Parathyroid adenoma (tissue), 2 donors: ENCODE data around the gene PRELID2.

ENCODE experiments used
- H2AFZ ChIP-seq: fragments of 300-600 bp; sonication (generic); one replicate; pipeline ENCODE4 v1.7.0; 2017; ENCODE audit warnings: antibody characterized with exemption, mild to moderate bottlenecking
- H3K27ac ChIP-seq: fragments of 300-600 bp; sonication (generic); one replicate; pipeline ENCODE4 v1.7.0; 2017
- H3K27me3 ChIP-seq: fragments of 300-600 bp; sonication (generic); one replicate; pipeline ENCODE4 v1.7.0; 2017; ENCODE audit warnings: low read length; ENCODE audit not compliant: control insufficient read depth, insufficient read depth
- H3K36me3 ChIP-seq: fragments of 300-600 bp; sonication (generic); one replicate; pipeline ENCODE4 v1.7.0; 2017; ENCODE audit warnings: low read length; ENCODE audit not compliant: control insufficient read depth, insufficient read depth
- H3K4me1 ChIP-seq: fragments of 300-600 bp; sonication (generic); one replicate; pipeline ENCODE4 v1.7.0; 2017; ENCODE audit warnings: control low read depth
- H3K4me2 ChIP-seq: fragments of 300-600 bp; sonication (generic); one replicate; pipeline ENCODE4 v1.7.0; 2017; ENCODE audit warnings: low read length
- H3K4me3 ChIP-seq: fragments of 300-600 bp; sonication (generic); one replicate; pipeline ENCODE4 v1.7.0; 2017; ENCODE audit warnings: low read depth, low read length
- H3K79me2 ChIP-seq: fragments of 300-600 bp; sonication (generic); one replicate; pipeline ENCODE4 v1.7.0; 2017; ENCODE audit warnings: control low read depth
- H3K9ac ChIP-seq: fragments of 300-600 bp; sonication (generic); one replicate; pipeline ENCODE4 v1.7.0; 2017; ENCODE audit warnings: mild to moderate bottlenecking
- H3K9me3 ChIP-seq: fragments of 300-600 bp; sonication (generic); one replicate; pipeline ENCODE4 v1.7.0; 2017; ENCODE audit warnings: low read length; ENCODE audit not compliant: control insufficient read depth
- TF ChIP-seq, protein P1 (sequence below): fragments of 300-600 bp; sonication (generic); IDR thresholded peaks from one replicate; pipeline ENCODE4 v1.7.0; 2017; ENCODE audit warnings: antibody characterized with exemption, mild to moderate bottlenecking
- donor health status: primary hyperparathyroidism.

Gene PRELID2

DNA sequence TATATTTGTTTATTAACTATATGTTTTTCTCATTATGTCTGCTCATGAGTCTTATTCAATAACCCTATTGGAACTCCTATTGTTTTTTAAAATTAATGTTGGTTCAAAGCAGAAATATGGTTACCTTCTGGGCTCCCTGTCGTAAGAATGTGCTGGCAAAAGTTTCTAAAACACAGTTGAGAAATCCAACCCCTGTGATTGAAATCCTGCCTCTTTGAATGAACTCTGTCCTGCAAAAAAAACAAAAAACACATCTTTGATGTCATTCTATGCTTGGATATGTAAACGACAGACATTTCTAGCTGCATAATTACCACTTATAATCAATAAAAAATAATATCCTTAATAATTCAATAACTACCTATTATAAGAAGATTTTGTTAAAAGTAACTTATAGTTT, 38.8 kb downstream of the PRELID2 start:
- no peak overlapping the region for H3K9ac ChIP-seq
- TF ChIP-seq, protein P1, sequence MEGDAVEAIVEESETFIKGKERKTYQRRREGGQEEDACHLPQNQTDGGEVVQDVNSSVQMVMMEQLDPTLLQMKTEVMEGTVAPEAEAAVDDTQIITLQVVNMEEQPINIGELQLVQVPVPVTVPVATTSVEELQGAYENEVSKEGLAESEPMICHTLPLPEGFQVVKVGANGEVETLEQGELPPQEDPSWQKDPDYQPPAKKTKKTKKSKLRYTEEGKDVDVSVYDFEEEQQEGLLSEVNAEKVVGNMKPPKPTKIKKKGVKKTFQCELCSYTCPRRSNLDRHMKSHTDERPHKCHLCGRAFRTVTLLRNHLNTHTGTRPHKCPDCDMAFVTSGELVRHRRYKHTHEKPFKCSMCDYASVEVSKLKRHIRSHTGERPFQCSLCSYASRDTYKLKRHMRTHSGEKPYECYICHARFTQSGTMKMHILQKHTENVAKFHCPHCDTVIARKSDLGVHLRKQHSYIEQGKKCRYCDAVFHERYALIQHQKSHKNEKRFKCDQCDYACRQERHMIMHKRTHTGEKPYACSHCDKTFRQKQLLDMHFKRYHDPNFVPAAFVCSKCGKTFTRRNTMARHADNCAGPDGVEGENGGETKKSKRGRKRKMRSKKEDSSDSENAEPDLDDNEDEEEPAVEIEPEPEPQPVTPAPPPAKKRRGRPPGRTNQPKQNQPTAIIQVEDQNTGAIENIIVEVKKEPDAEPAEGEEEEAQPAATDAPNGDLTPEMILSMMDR = no peak
- no peaks in the 10 kb centered on the region for H3K9me3 ChIP-seq
- no peak overlapping the region for H3K27ac ChIP-seq
- no peak overlapping the region for H3K4me2 ChIP-seq
- no peaks in the 10 kb centered on the region for H3K4me1 ChIP-seq
- no peaks in the 10 kb centered on the region for H3K79me2 ChIP-seq
- H3K27me3 ChIP-seq = no peaks in the 10 kb centered on the region
- no peak overlapping the region for H2AFZ ChIP-seq
- H3K4me3 ChIP-seq = no peak overlapping the region
- no peaks in the 10 kb centered on the region for H3K36me3 ChIP-seq

DNA sequence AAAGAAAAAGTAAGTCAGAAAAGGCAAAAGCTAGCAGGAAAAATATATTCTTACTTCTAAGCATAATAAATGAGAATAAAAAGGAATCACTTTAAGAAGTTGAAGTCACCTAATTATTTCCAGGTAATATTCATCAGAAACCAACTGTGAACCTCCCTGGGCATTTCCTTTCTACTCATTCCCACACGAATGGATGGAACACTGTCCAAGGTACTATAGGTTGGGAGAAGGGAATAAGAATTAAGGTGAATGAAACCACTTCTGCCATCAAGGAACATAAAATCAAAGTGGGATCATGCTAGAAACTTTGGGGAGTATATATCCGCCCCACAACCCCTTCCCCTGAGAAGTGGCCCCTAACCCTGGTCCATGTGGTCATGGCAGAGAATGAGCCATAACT, 41.6 kb downstream of the PRELID2 start:
- Histone ChIP-seq H3K36me3 (no peaks in the 10 kb centered on the region), H3K79me2 (no peaks in the 10 kb centered on the region), H2AFZ (no peak overlapping the region), H3K4me3 (no peak overlapping the region), H3K4me2 (no peak overlapping the region), H3K9ac (no peak overlapping the region), H3K27ac (no peak overlapping the region), H3K4me1 (no peaks in the 10 kb centered on the region), H3K27me3 (no peaks in the 10 kb centered on the region), H3K9me3 (no peaks in the 10 kb centered on the region)
- TF ChIP-seq, protein P1 = no peak

DNA sequence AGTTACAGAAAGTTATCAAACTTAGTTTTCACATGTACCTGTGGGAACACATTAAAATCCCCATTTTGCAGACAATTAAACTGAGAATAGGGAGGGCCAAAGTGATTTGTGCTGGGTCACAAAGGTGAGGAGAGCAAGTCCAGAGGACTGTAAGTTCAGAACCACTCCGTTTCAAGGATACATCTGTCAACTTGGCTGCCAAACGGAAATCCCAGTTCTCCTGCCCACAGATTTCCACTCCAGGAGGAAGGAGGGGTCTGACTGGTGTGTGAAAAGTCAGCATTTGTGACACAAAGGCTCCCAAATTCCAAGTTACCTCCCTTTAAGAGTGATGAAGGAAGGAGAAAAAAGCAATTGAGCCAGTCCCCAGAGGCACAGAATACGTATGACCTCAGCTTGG, 42.3 kb downstream of the PRELID2 start:
- Histone ChIP-seq H2AFZ (no peak overlapping the region), H3K27ac (no peak overlapping the region), H3K36me3 (no peaks in the 10 kb centered on the region), H3K79me2 (no peaks in the 10 kb centered on the region), H3K4me1 (peaks cover under 1% of the 10 kb centered on the region), H3K4me2 (no peak overlapping the region), H3K9me3 (no peaks in the 10 kb centered on the region), H3K27me3 (no peaks in the 10 kb centered on the region), H3K4me3 (no peak overlapping the region), H3K9ac (no peak overlapping the region)
- TF ChIP-seq, protein P1 = no peak

DNA sequence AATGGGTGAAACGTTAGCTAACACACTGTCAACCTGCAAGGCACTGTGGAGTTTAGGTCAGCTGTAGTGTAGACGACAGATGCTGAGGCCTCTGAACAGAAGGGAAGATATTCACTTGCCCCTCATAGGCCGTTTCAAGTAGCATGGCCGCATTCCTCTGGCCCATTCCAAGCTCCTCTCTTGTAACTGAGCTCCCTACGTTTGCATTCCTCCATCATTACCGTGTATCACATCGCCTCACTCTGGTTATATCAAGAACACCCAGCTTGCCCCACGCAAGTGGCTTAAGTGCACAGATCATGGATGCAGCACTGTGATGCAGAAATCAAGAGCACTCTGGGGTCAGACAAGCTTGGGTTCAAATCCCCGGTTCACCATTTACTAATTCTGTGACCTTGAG, 43.3 kb downstream of the PRELID2 start:
- TF ChIP-seq, protein P1 = no peak
- no peak overlapping the region for H2AFZ ChIP-seq
- no peaks in the 10 kb centered on the region for H3K27me3 ChIP-seq
- H3K27ac ChIP-seq = no peak overlapping the region
- H3K9ac ChIP-seq = no peak overlapping the region
- peaks cover 6% of the 10 kb centered on the region for H3K4me1 ChIP-seq
- H3K79me2 ChIP-seq = no peaks in the 10 kb centered on the region
- no peaks in the 10 kb centered on the region for H3K36me3 ChIP-seq
- H3K4me3 ChIP-seq = no peak overlapping the region
- no peaks in the 10 kb centered on the region for H3K9me3 ChIP-seq
- H3K4me2 ChIP-seq = no peak overlapping the region

DNA sequence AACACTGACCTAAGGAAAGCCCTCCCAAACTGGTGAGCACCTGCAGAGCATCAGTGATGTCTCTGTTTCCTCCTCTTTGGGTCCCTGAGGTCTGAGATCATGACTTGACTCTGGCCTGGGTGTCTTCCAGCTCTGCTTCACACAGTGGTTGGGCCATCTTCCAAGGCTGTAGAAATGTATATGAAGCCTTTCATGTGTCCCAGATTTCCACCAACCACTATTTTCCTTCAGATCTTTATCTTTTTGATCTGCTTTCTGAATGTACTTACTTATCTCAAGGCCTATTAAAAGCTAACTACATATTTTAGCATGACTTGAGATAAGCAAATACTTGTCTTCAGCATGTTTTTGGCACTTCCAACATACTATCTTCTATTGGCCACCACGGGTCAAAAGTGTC, 47.1 kb downstream of the PRELID2 start:
- no peak overlapping the region for H3K27ac ChIP-seq
- no peak overlapping the region for H3K4me2 ChIP-seq
- no peaks in the 10 kb centered on the region for H3K9me3 ChIP-seq
- no peaks in the 10 kb centered on the region for H3K36me3 ChIP-seq
- H3K79me2 ChIP-seq = no peaks in the 10 kb centered on the region
- no peaks in the 10 kb centered on the region for H3K27me3 ChIP-seq
- peaks cover 6% of the 10 kb centered on the region for H3K4me1 ChIP-seq
- H3K4me3 ChIP-seq = no peak overlapping the region
- TF ChIP-seq, protein P1 = no peak
- no peak overlapping the region for H3K9ac ChIP-seq
- H2AFZ ChIP-seq = no peak overlapping the region
